ENCODE measurements around the gene TRIM54. TPM values are rescaled to one million over a fixed set of nuclear protein-coding genes. Genes with fewer than 3 reads are reported as not detected.

TRIM54 gene
- total and polyA plus RNA-seq, 2 of the 8 experiments (the other 6 are each of a cell fraction or from before 2014, with no cell fraction given) = 3.9 to 5.8 TPM

GRCh38 chr2:27314709-27315108, 32.5 kb downstream of the TRIM54 start:
- CTCF ChIA-PET (ENCODE audit: partially characterized antibody) = interaction anchor here (0.6 to 5.9 kb wide), 6 partner anchors 12 to 842 kb away, joined by 3 to 48 read pairs (median 3); no protein-coding TSS in a partner anchor

More at GRCh38 chr2:27314709-27315108, 32.5 kb downstream of the TRIM54 start:
- Histone ChIP-seq H3K4me1 (replicated peaks in 1 of 4; ENCODE audit: control insufficient read depth in 3 of 4, insufficient read depth in 4 of 4, low read length in 3 of 4) (peaks cover 0 to 2% (median 0%) of the 10 kb centered on the region in 4 experiments; a peak in 1 of 7 replicates), H3K4ac (replicated peaks; ENCODE audit: insufficient read length, low read depth, low read length) (no peak overlapping the region), H3K27me3 (replicated peaks in 1 of 4; ENCODE audit: control insufficient read depth in 3 of 4, extremely low read depth in 1 of 4, insufficient read depth in 3 of 4, low read length in 3 of 4) (no peaks in the 10 kb centered on the region), H2BK15ac (ENCODE audit: low read length) (no peak overlapping the region), H4K5ac (ENCODE audit: insufficient read length, low read depth, low read length) (no peak overlapping the region), H3K56ac (replicated peaks; ENCODE audit: insufficient read length, low read depth, low read length) (no peak overlapping the region), H4K8ac (ENCODE audit: extremely low read depth, insufficient read depth, low read length) (no peak overlapping the region), H2AK5ac (ENCODE audit: low read depth, low read length) (no peak overlapping the region), H2BK5ac (ENCODE audit: low read depth, low read length) (peak overlapping the region; percentile 23; the same call in 1 of the 2 replicates), H3K36me3 (ENCODE audit: control insufficient read depth in 2 of 4, insufficient read depth in 4 of 4, low read length in 3 of 4) (peaks cover 0 to 2% (median 0%) of the 10 kb centered on the region in 4 experiments; a peak in 1 of 8 replicates), H2AFZ (ENCODE audit: low read length) (no peak overlapping the region), H3K79me2 (ENCODE audit: control insufficient read depth in 1 of 2, insufficient read depth in 2 of 2, low read length in 2 of 2) (no peaks in the 10 kb centered on the region), H3K23me2 (ENCODE audit: low read depth, low read length) (0 out of 2 replicates have a peak, but pooled peaks cover 2% of the 10 kb centered on the region), H2BK12ac (ENCODE audit: low read depth, low read length) (no peak overlapping the region), H3K18ac (ENCODE audit: extremely low read depth, low read length) (no peak overlapping the region), H3K27ac (ENCODE audit: low read depth, low read length) (no peak overlapping the region), H4K91ac (replicated peaks; ENCODE audit: insufficient read length, low read length) (no peak overlapping the region), H3K4me2 (ENCODE audit: insufficient read depth in 1 of 2, low read depth in 2 of 2, low read length in 2 of 2) (no peak overlapping the region), H3K79me1 (ENCODE audit: low read depth, low read length) (peaks cover 2% of the 10 kb centered on the region; the same call in 1 of the 2 replicates), H3K14ac (ENCODE audit: insufficient read length) (no peak overlapping the region), H3K9me3 (ENCODE audit: insufficient read depth in 2 of 2, low read depth in 1 of 2, low read length in 1 of 2) (no peaks in the 10 kb centered on the region), H3K9ac (replicated peaks in 1 of 4; ENCODE audit: extremely low read depth in 1 of 4, low read depth in 3 of 4, low read length in 3 of 4) (no peak overlapping the region), H2BK120ac (replicated peaks; ENCODE audit: low read depth, low read length) (no peak overlapping the region), H3K23ac (ENCODE audit: insufficient read length) (no peak overlapping the region), H2BK20ac (ENCODE audit: low read length) (no peak overlapping the region), H4K20me1 (replicated peaks in 1 of 2; ENCODE audit: control insufficient read depth in 1 of 2, insufficient read depth in 2 of 2, low read length in 2 of 2) (no peaks in the 10 kb centered on the region), H3K4me3 (ENCODE audit: extremely low read depth in 1 of 4, insufficient read depth in 2 of 4, low read depth in 3 of 4, low read length in 4 of 4) (no peak overlapping the region)
- POLR2A ChIA-PET (ENCODE audit: partially characterized antibody) = interaction anchor here (0.6 to 2.4 kb wide), 9 partner anchors 9 to 66 kb away, joined by 3 to 13 read pairs (median 5); partner anchors contain the start of genes GTF3C2, MPV17 and ZNF513
- DNase-seq (ENCODE audit: low read depth in 1 of 2, low spot score in 2 of 2) (no peak), FAIRE-seq (no peak)
- 91% methylated on average over 9 of the region's 9 CpGs; no CpG with 5 or more reads in 1 of the 2 experiments for WGBS, 2 experiments (ENCODE audit: extremely low coverage in 1 of 2, insufficient coverage in 1 of 2, insufficient read length in 1 of 2, insufficient replicate concordance in 2 of 2, low coverage in 1 of 2, low lambda C conversion rate in 2 of 2, missing lambda C conversion rate in 1 of 2)
- TF ChIP-seq CTBP2 (IDR thresholded peaks at IDR 0.05; ENCODE audit: borderline replicate concordance, insufficient read depth, insufficient read length, low read length) = no peak
- TF ChIP-seq CEBPB (IDR thresholded peaks at IDR 0.05; ENCODE audit: low read depth, low read length) = no peak
- no peak for TF ChIP-seq SUZ12 (IDR thresholded peaks at IDR 0.05; ENCODE audit: low read length)
- no peak for TF ChIP-seq ZNF274 (IDR thresholded peaks at IDR 0.05; ENCODE audit: borderline replicate concordance, extremely low read depth, low read length)

Measured in H1 (cell line).